Measurements from ENCODE around the gene CCDC68. TPM values are rescaled to one million over a fixed set of nuclear protein-coding genes. Genes with fewer than 3 reads are reported as not detected.

CCDC68 gene
- polyA plus RNA-seq, 2 of the 4 experiments (the other 2 are of a cell fraction), result 3.1 to 12.4 TPM

- 92% methylated on average over 6 of the region's 6 CpGs for WGBS (ENCODE audit: missing lambda C conversion rate)
These were observed 78.0 kb downstream of the CCDC68 start for GRCh38 chr18:54881229-54881768.

More at GRCh38 chr18:54881229-54881768, 78.0 kb downstream of the CCDC68 start:
- ChIA-PET CTCF (no interaction called here), POLR2A (no interaction called here)
- ATAC-seq, result no peak
- no peak for DNase-seq (ENCODE audit: low read depth in 1 of 2, low spot score in 1 of 2)
- Histone ChIP-seq H3K9me3 (no peaks in the 10 kb centered on the region), H3K4me3 (no peak overlapping the region), H3K4me2 (no peak overlapping the region), H3K4me1 (peaks cover 26% of the 10 kb centered on the region; the same call in 2 of the 3 replicates), H3K27ac (no peak overlapping the region)
- no peak for FAIRE-seq
- TF ChIP-seq NR3C1 (IDR thresholded peaks at IDR 0.05), result no peak
- no peak for TF ChIP-seq SREBF2 (IDR thresholded peaks at IDR 0.05)
- TF ChIP-seq JUN (IDR thresholded peaks at IDR 0.05), result no peak
- TF ChIP-seq BHLHE40 (IDR thresholded peaks at IDR 0.05; ENCODE audit: low read depth, low read length), result no peak
- no peak for TF ChIP-seq REST (IDR thresholded peaks at IDR 0.05)
- TF ChIP-seq USF2 (IDR thresholded peaks at IDR 0.05), result no peak
- no peak for TF ChIP-seq HES2 (IDR thresholded peaks at IDR 0.05)
- TF ChIP-seq CHD4 (IDR thresholded peaks at IDR 0.05; ENCODE audit: borderline replicate concordance), result no peak
- no peak for TF ChIP-seq CBX8 (IDR thresholded peaks at IDR 0.05)
- TF ChIP-seq EHMT2 (IDR thresholded peaks at IDR 0.05; ENCODE audit: low read depth), result no peak
- no peak for TF ChIP-seq HOXA7 (CRISPR knock-in tag; IDR thresholded peaks at IDR 0.05)
- TF ChIP-seq ESRRA (IDR thresholded peaks at IDR 0.05; ENCODE audit: borderline replicate concordance, low read length), result no peak
- TF ChIP-seq CBX2 (IDR thresholded peaks at IDR 0.05; ENCODE audit: borderline replicate concordance, low read depth), result no peak
- no peak for TF ChIP-seq POLR2A (IDR thresholded peaks at IDR 0.05; ENCODE audit: low read length)
- no peak for TF ChIP-seq ZSCAN20 (CRISPR knock-in tag; IDR thresholded peaks at IDR 0.05)
- TF ChIP-seq SMC3 (IDR thresholded peaks at IDR 0.05), result no peak
- TF ChIP-seq CTCF (IDR thresholded peaks at IDR 0.05), result no peak
- no peak for TF ChIP-seq ZC3H11A (IDR thresholded peaks at IDR 0.05)
- TF ChIP-seq HMGXB4 (CRISPR knock-in tag; IDR thresholded peaks at IDR 0.05; ENCODE audit: borderline replicate concordance), result no peak

Measured in A549 (cell line).